Heart left ventricle (tissue), 16 donors: Measurements from ENCODE around the gene TCF23. TPM values are rescaled to one million over a fixed set of nuclear protein-coding genes. Genes with fewer than 3 reads are reported as not detected.

ENCODE experiments used
- ATAC-seq, 4 donors: fragments of 200-7000 bp; cut with Tn5 transposase; one replicate each; pipeline ENCODE4 v1.9.1; 2020 to 2022; ENCODE audit warnings: moderate library complexity in 4 of 4, mild to moderate bottlenecking in 3 of 4, moderate number of reproducible peaks in 1 of 4
- DNase-seq, 5 donors: peaks; one replicate each; pipeline ENCODE4 v3.0.0-alpha.2; 2020
- H3K27ac ChIP-seq, 12 donors: fragments of 200-600 bp; sonication (generic) in 4 of 12; one replicate each; pipeline versions ENCODE4 v1.5.0 to v1.8.0; 2016 to 2022; ENCODE audit warnings: mild to moderate bottlenecking in 2 of 12
- H3K27me3 ChIP-seq, 9 donors: fragments of 200-600 bp; sonication (generic) in 2 of 9; one replicate each; pipeline versions ENCODE4 v1.5.1 to v1.8.0; 2016 to 2022; ENCODE audit warnings: mild to moderate bottlenecking in 3 of 9
- H3K36me3 ChIP-seq, 9 donors: fragments of 200-600 bp; sonication (generic) in 2 of 9; one replicate each; pipeline versions ENCODE4 v1.5.0 to v1.8.0; 2018 to 2022; ENCODE audit warnings: mild to moderate bottlenecking in 2 of 9
- H3K4me1 ChIP-seq, 12 donors: fragments of 200-600 bp; sonication (generic) in 4 of 12; one replicate each; pipeline versions ENCODE4 v1.5.0 to v1.8.0; 2016 to 2022; ENCODE audit warnings: mild to moderate bottlenecking in 3 of 12
- H3K4me3 ChIP-seq, 12 donors: fragments of 200-600 bp; sonication (generic) in 4 of 12; one replicate each; pipeline versions ENCODE4 v1.5.0 to v1.8.0; 2017 to 2022; ENCODE audit warnings: mild to moderate bottlenecking in 9 of 12, moderate library complexity in 4 of 12
- H3K9me3 ChIP-seq, 12 donors: fragments of 200-600 bp; sonication (generic) in 4 of 12; one replicate each; pipeline versions ENCODE4 v1.5.0 to v1.8.0; 2016 to 2022; ENCODE audit warnings: mild to moderate bottlenecking in 1 of 12
- POLR2A ChIP-seq, 2 donors: fragments of 450-650 bp; IDR thresholded peaks; one replicate each; pipeline ENCODE4 v1.6.1; 2017; ENCODE audit warnings: antibody characterized with exemption in 2 of 2, mild to moderate bottlenecking in 2 of 2, moderate library complexity in 2 of 2
- WGBS, 4 donors: extraction: QIAGEN DNeasy Blood & Tissue Kit in 2 of 4; methylation state at CpG; one replicate each; pipeline versions ENCODE4 v1.1.5 to v1.1.7; 2013 to 2018; 5-methylcytosine and 5-hydroxymethylcytosine counted together
- intact Hi-C, 10 donors: fragments of 100-400 bp; cut with DNase I; formaldehyde crosslinking; loops; one replicate each; pipeline versions ENCODE4 v1.11.1 to v1.14.2; 2022
- polyA plus RNA-seq, 2 donors: library from polyadenylated mRNA; stranded (reverse); fragments of 200-250 nt; gene quantifications; one replicate each; pipeline ENCODE4 v1.2.3, GENCODE V29; 2013
- total RNA-seq, 9 donors: library from RNA; depleted of rRNA in 2 of 9; stranded (reverse); fragments of >200 nt in 2 of 9; fragmentation: NEBNext Ultra II Directional in 3 of 9; extraction: Animal tissue kit (Norgen Biotek cat#: 25700) in 3 of 9; gene quantifications; one replicate each; pipeline versions ENCODE4 v1.1.0 to v1.2.4, GENCODE V29; 2016 to 2023
- TF ChIP-seq, protein P1 (sequence below), 12 donors: fragments of 200-600 bp; sonication (generic) in 4 of 12; IDR thresholded peaks; one replicate each; pipeline versions ENCODE4 v1.5.0 to v1.8.0; 2018 to 2022; ENCODE audit warnings: antibody characterized with exemption in 12 of 12, mild to moderate bottlenecking in 5 of 12
- donor health status: ischemic (EF 13 %, LVEDD 7.1; RV severe dilation, severe dysfunction).
- donor health status: healthy with polysubstance abuse.
- donor health status: DM: no; HTN: yes; CAD: no.
- donor health status: DM: no; HTN: no; CAD: no.
- donor health status: ischemic (EF 25% LVEDD 6.9; RV normal size, moderate dysfunction).
- donor health status: ischemic (EF 25% LVEDD 5.7; RV mildly dilated, moderate dysfunction).
- donor health status: healthy.
- donor health status: DM: yes; HTN: yes; CAD: no.
- donor health status: ischemic (EF 35%, LVEDD 5.7; RV mildly dilated, moderate dysfunction).
- donor health status: nonischemic (EF 11% LVEDD 7.7; RV severe dilation, severe dysfunction).
- donor health status: DM: yes; HTN: yes; CAD: no.
- donor health status: PGD.
- donor health status: ischemic (EF 29% LVEDD 5.4; RV normal size, mild dysfunction).
- donor health status: nonischemic (EF 23%, LVEDD 6.1; RV moderate dilation, normal function).

TCF23 gene
- total and polyA plus RNA-seq, 11 donors, result 0.04 to 0.85 (median 0.07) TPM; not detected in 6

- Histone ChIP-seq H3K36me3 (no peaks in the 10 kb centered on the region), H3K9me3 (no peaks in the 10 kb centered on the region), H3K27ac (no peak overlapping the region), H3K4me1 (no peaks in the 10 kb centered on the region), H3K4me3 (no peak overlapping the region), H3K27me3 (peaks cover 0 to 8% (median 0%) of the 10 kb centered on the region in 9 donors)
- DNase-seq (no peak), ATAC-seq (no peak)
- intact Hi-C loops, result no loop called here
- TF ChIP-seq, protein P1, sequence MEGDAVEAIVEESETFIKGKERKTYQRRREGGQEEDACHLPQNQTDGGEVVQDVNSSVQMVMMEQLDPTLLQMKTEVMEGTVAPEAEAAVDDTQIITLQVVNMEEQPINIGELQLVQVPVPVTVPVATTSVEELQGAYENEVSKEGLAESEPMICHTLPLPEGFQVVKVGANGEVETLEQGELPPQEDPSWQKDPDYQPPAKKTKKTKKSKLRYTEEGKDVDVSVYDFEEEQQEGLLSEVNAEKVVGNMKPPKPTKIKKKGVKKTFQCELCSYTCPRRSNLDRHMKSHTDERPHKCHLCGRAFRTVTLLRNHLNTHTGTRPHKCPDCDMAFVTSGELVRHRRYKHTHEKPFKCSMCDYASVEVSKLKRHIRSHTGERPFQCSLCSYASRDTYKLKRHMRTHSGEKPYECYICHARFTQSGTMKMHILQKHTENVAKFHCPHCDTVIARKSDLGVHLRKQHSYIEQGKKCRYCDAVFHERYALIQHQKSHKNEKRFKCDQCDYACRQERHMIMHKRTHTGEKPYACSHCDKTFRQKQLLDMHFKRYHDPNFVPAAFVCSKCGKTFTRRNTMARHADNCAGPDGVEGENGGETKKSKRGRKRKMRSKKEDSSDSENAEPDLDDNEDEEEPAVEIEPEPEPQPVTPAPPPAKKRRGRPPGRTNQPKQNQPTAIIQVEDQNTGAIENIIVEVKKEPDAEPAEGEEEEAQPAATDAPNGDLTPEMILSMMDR (IDR thresholded peaks at IDR 0.05), result no peak
- TF ChIP-seq POLR2A (IDR thresholded peaks at IDR 0.05), result no peak
- WGBS, 4 donors, result 80 to 88% (median 83%) methylated on average over 15 of the region's 15 CpGs
Measured at GRCh38 chr2:27162151-27163121, 13.6 kb downstream of the TCF23 start.

GRCh38 chr2:27164960-27165763, 16.4 kb downstream of the TCF23 start:
- H3K27ac ChIP-seq, result no peak overlapping the region
- no peak for ATAC-seq
- H3K27me3 ChIP-seq, result peaks cover 0 to 3% (median 0%) of the 10 kb centered on the region in 9 donors
- H3K9me3 ChIP-seq, result no peaks in the 10 kb centered on the region
- intact Hi-C loops, result no loop called here
- DNase-seq, result no peak
- H3K4me1 ChIP-seq, result peaks cover 0 to 3% (median 0%) of the 10 kb centered on the region in 12 donors
- 82 to 87% (median 83%) methylated on average over 8 of the region's 8 CpGs for WGBS, 4 donors
- no peaks in the 10 kb centered on the region for H3K36me3 ChIP-seq
- H3K4me3 ChIP-seq, result no peak overlapping the region
- TF ChIP-seq, protein P1 (IDR thresholded peaks at IDR 0.05), result no peak
- TF ChIP-seq POLR2A (IDR thresholded peaks at IDR 0.05), result no peak

- H3K4me1 ChIP-seq, result peaks cover 0 to 4% (median 0%) of the 10 kb centered on the region in 12 donors
- DNase-seq (no peak), ATAC-seq (no peak)
Measured at GRCh38 chr2:27170581-27171337, 22.0 kb downstream of the TCF23 start.

More at GRCh38 chr2:27170581-27171337, 22.0 kb downstream of the TCF23 start:
- Histone ChIP-seq H3K27me3 (peaks cover 0 to 9% (median 0%) of the 10 kb centered on the region in 9 donors), H3K36me3 (no peaks in the 10 kb centered on the region), H3K4me3 (no peak overlapping the region), H3K27ac (no peak overlapping the region), H3K9me3 (no peaks in the 10 kb centered on the region)
- intact Hi-C loops, result no loop called here
- TF ChIP-seq, protein P1 (IDR thresholded peaks at IDR 0.05), result no peak
- TF ChIP-seq POLR2A (IDR thresholded peaks at IDR 0.05), result no peak
- 78 to 79% (median 79%) methylated on average over 6 of the region's 6 CpGs for WGBS, 4 donors
